Stimulated activated CD8-positive, alpha-beta memory T cell treated with anti-CD3 and anti-CD28 coated beads, Interleukin-12 subunit alpha, Interleukin-12 subunit beta, amount 100 ng/mL, for 24 hours (primary cell): Measurements from ENCODE around the gene KIFAP3.
"Not testable (repeated sequence)": the region's sequence is repeated elsewhere in the genome, so short reads cannot be mapped to it uniquely, and the experiment has no call there.

ENCODE experiments used
- DNase-seq: peaks from one replicate; pipeline ENCODE4 v3.0.0-alpha.2; 2020; ENCODE audit errors: extremely low read depth

The KIFAP3 gene

GRCh38 chr1:169886931-169887330 lies 187.6 kb downstream of the KIFAP3 start:
- DNase-seq = no peak

- DNase-seq = no peak
Measured at GRCh38 chr1:169886422-169886821, 188.1 kb downstream of the KIFAP3 start.

GRCh38 chr1:169885207-169885606 lies 189.3 kb downstream of the KIFAP3 start:
- DNase-seq = no peak

GRCh38 chr1:169884634-169885033 lies 189.9 kb downstream of the KIFAP3 start:
- no peak for DNase-seq

GRCh38 chr1:169882039-169882511 lies 192.4 kb downstream of the KIFAP3 start:
- DNase-seq = no peak

GRCh38 chr1:169879034-169879840 lies 195.3 kb downstream of the KIFAP3 start:
- DNase-seq = no peak

GRCh38 chr1:169878498-169878897 lies 196.0 kb downstream of the KIFAP3 start:
- DNase-seq = no peak

- no peak for DNase-seq
Measured at GRCh38 chr1:169877800-169878491, 196.5 kb downstream of the KIFAP3 start.

- DNase-seq = no peak
Measured at GRCh38 chr1:169874229-169874628, 200.3 kb downstream of the KIFAP3 start.

- no peak for DNase-seq
Measured at GRCh38 chr1:169873582-169874199, 200.8 kb downstream of the KIFAP3 start.

- DNase-seq = no peak
Measured at GRCh38 chr1:169872906-169873305, 201.6 kb downstream of the KIFAP3 start.

GRCh38 chr1:169871988-169872387 lies 202.5 kb downstream of the KIFAP3 start:
- not testable (repeated sequence) for DNase-seq
